Measurements from ENCODE around the gene ADAP1.

The ADAP1 gene

DNA sequence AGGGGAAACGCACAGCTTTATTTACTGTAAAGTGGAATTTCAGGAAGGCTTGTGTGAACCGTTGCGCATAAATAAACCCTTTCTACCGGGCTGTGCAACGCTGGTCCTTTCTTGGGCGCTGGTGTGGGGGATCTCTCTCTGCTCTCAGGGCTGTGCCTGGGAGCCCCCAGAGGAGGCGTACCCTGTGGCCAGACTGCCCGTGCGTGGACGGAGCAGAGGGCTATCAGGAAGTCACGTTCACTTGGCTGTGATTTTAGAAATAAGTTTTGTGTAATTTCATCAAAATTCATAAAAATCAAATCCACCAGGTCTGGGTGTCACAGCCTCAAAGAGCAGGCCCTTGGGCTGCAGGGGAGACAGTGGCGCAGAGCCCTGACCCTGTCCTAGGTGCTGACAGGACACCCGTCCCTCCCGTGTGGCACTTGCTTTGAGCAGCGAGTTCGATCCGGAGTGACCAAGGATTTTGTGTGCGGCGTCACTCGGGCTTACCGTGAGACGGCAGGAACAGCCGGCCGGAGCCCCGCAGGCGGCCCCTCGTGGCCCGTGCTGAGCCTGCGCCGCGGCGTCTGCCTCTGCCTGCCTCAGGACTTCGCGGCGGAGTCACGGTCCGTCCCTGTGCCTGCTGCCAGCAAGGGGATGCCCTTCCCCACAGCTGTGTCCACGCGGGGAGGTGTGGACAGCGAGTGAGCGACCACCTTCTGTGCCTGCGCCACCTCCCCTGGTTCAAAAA is 58.0 kb downstream of the ADAP1 start:
- no peak for DNase-seq (ENCODE audit: low spot score)

DNA sequence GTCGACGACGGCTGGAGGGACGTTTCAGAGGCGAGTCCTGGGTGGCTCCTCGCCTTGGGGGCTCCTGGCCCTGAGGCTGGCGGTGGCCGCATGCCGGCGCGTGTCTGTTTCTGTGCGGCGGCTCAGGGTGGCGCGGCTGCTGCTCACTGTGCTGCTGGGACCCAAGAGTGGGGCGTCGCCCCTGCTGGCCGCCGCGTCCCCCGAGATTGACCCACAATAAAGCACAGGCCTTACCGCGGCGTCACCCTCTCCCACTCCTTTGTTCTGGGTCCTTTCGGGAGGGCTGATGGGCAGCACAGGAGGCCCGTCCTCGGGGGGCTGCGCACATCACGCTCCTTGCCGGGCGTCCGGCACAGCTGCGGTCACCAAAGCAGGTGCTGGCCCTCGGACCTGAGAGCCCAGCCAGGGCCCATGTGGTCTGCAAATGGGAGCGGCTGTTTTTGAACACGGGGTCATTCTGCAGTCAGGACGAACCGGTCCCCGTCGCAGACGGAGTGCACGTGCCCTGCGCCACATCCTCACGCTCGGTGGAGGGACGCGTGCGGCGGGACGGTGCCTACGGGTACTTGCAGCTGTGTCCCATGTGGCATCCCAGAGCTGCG is 58.9 kb downstream of the ADAP1 start:
- no peak for DNase-seq (ENCODE audit: low spot score)

DNA sequence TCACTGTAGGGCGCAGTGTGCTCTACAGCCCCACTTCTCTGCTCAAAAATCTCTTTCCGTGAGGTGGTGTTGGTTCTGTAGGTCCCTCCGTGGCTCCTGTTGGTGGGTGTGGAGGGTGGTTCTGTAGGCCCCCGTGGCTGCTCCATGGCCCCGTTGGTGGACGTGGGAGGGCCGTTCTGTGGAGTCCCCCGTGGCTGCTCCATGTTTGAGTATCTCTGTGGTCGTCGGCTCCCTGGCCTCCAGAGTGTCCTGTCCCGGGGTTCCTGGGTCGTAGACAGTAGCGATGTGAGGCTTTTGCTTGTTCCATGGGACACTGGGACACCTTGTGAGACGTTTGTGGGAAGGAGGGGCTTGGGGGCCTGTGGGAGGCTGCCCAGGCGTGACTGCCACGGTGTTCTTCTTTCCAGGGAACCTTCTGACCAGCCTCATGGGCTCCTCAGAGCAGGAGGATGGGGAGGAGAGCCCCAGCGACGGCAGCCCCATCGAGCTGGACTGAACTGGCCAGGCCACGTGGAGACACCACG is 59.5 kb downstream of the ADAP1 start:
- DNase-seq (ENCODE audit: low spot score): no peak

- DNase-seq (ENCODE audit: low spot score): no peak
Observed at GRCh38 chr7:894164-894867, 60.2 kb downstream of the ADAP1 start.

DNA sequence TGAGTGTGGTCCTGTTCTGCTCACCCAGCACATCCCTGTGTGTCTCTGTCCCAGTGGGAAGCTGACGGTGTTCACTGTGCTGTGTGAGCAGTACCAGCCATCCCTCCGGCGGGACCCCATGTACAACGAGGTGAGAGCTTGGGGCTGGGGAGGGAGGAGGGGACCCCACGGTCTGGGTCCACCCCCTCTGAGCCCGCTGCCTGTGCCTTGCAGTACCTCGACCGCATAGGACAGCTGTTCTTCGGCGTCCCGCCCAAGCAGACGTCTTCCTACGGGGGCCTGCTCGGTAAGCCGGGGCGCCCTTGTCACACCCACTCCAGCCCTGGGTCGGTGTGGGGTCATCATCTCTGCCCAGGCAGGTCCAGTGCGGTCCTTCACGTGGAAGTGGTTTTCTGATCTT is 60.8 kb downstream of the ADAP1 start:
- no peak for DNase-seq (ENCODE audit: low spot score)

GRCh38 chr7:892648-893593 is 61.6 kb downstream of the ADAP1 start:
- no peak for DNase-seq (ENCODE audit: low spot score)

DNA sequence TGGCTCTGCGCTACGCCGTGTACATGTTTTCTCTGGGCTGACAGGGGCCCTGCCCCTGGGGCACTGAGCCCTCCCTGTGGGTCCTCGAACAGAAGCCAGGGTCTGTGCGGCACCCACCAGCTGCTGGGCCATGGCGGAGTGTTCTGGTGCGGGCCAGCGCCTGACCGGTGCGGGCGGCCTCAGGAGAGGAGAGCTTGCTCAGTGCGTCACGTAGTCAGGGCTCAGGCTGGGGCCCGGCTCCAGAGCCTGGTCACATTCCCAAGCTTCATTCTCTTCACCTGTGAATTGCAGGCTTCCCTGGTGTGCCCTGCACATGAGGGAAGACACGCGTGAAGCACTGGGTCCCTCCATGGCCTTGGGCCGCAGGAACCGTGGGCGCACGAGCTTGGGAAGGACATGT is 62.7 kb downstream of the ADAP1 start:
- no peak for DNase-seq (ENCODE audit: low spot score)

DNA sequence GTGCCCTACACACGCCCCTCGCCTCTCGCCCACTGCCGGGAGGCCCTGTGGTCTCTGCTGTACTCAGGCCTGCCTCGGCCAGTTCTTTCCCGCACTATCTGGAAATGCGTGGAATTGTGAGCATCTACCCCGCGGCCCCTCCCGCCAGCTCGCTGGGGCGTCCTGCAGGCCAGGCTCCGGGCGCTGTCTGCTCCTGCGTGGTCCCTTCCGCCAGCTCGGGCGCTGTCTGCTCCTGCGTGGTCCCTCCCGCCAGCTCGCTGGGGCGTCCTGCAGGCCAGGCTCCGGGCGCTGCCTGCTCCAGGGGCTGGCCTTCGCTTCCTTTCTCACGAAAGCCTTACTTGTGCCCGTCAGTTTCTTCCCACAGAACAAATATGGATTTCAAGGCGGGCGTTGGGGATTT is 63.2 kb downstream of the ADAP1 start:
- DNase-seq (ENCODE audit: low spot score): no peak

DNA sequence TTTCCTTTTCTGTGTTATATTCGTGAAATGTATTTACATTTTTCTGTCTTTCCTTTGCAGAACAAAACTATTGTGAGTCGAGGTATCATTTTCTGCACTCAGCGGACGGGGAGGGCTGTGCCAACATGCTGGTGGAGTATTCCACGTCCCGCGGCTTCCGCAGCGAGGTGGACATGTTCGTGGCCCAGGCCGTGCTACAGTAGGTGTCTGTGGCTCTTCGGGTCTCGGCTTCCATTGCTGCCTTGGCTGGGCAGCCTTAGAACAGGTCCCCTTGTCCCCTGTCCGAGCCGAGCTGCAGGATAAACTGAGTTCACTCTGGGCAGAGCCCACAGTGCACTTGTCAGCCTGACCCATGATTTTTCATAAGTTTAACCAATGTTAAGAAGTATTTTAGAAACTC is 63.6 kb downstream of the ADAP1 start:
- no peak for DNase-seq (ENCODE audit: low spot score)

DNA sequence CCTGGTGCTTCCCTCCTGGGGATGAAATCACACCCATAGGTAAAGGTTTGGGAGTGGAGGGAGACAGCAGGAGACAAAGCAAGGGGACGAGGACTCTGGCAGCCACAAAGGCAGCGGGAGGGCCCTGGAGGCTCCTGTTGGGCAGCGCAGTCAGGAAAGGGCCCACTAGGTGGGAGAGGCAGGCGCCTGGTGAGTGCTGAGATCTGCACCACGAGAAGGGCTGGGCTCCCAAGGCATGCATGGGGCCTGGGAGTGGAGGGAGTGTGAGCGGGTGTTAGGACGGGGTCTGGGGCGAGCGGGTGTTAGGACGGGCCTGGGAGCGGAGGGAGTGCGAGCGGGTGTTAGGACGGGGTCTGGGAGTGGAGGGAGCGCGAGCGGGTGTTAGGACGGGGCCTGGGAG is 65.1 kb downstream of the ADAP1 start:
- no peak for DNase-seq (ENCODE audit: low spot score)

DNA sequence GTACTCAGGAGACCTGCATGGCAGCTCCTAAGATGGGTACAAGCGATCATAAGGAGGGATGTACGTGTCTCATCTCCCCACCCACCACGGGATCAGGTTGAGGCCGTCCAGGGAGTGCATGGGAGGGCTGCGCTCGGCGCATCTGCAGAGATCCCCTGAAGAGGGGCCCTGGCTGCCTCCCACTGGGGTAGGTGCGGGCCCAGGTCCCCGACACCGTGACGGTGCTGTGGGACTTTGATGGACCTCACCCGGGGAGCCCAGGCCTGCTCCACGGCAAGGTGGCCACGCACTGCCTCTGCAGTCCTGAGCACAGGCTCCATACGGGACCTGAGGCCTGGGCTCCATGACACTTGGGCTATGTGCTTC is 65.5 kb downstream of the ADAP1 start:
- no peak for DNase-seq (ENCODE audit: low spot score)

DNA sequence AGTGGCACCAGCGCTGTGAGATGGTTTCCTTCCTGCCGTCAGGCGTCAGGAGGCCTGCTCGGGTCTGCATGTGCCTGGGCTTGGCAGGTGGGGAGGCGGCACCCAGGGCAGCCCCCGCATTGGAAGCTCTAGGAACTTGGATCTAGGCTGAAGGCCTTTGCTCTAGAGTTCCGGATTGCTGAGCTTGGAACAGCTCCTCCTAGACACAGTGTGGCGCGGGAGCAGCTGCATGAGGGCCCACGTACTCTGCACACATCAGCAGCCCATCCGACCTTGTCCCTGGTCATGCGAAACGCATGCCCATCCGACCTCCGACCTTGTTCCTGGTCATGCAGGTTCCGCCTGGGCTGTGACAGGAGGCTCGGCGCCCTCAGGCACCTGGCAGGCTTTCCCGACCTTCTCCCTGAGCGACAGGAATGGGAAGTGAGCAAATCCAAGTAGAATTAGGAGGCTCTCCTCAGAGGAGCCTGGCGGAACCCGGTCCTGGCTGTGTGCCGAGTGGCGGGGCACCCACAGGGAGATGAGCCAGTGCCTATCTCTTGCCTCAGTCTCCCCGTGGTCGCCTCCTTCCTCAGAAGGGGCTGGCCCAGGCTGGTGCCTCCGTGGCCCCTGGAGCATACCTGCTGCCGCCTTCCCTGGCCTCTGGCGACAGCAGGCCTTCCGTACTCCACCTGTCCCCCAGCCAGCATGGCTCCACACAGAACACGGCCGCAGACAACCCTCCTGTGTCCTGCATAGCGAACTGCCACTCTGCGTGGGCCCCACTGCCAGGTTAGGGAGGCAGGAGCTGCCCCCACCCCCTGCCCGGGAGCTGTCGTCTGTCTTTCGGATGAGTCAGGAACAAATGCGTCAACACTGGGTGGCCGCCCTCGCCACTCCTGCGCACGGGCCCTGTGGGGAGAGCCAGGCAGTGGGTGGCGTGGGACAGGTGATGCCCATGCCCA is 66.1 kb downstream of the ADAP1 start:
- DNase-seq (ENCODE audit: low spot score): no peak

GRCh38 chr7:887488-887820 is 67.0 kb downstream of the ADAP1 start:
- DNase-seq (ENCODE audit: low spot score): no peak

GRCh38 chr7:886626-887487 is 67.6 kb downstream of the ADAP1 start:
- no peak for DNase-seq (ENCODE audit: low spot score)

DNA sequence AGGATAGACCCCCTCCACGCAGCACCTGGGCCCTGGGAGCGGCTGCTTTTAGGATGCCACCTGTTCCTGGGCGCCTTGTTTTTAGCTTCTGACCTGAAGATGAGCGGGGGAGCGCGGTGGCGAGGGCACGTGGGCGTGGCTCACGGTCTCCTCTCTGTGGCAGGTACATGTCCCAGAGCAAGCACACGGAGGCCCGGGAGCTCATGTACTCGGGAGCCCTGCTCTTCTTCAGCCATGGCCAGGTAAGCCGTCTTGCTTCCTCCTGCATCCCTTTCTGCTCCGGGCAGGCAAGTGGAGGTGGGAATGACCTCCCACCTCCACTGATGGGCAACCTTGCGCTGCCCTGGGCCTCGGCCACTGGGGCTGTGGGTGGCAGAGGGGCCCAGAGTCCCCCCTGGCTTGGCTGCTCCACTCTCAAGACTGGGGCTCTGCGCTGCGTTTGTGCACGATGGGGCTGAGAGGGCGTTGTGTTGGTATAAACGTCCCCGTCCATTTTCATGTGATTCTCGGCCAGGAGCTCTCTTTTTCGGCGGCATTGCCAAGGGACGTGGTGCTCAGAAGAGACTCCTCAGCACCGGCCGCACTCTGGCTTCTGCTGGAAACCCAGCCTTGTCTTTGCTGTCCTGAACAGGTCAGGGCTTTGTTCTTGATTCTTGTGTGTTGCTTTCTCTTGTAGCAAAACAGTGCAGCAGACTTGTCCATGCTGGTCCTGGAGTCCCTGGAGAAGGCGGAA is 68.4 kb downstream of the ADAP1 start:
- DNase-seq (ENCODE audit: low spot score): no peak

DNA sequence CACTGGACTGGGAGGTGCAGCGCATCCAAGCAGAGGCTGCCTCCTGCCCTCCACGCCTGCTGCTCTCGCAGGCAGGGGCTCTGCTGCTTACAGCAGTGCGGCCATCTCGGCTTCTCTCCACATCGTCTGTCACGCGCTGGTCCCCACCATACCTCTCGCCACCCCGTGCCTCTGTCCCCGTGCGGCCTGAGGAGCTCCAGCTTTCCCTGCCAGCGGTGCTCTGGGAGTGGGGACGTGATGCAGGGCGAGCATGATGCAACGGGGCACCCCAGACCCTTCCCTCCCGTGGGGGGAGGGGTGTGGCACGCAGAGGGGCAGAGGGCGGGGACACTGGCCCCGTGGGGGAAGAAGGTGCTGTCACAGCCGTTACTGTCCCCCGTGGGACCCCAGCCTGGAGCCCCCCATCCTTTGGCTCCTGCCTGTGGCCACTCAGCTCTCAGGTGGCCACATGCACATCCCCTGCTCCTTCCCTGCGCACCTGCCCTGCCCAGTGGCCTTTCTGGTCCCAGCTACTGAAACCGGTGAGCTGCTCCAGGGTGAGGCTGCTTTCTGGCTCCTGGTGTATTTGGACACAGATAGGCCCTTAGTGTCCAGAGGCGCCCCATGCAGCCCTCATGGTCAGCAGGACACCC is 69.1 kb downstream of the ADAP1 start:
- DNase-seq (ENCODE audit: low spot score): no peak

GRCh38 chr7:884191-885003 is 70.1 kb downstream of the ADAP1 start:
- DNase-seq (ENCODE audit: low spot score): no peak

All from SK-N-DZ (cell line).